ENCODE data around the gene TANGO2.

The TANGO2 gene

GRCh38 chr22:20028855-20029549 is 8.1 kb downstream of the TANGO2 start:
- DNase-seq: no peak

GRCh38 chr22:20029550-20030225 is 8.8 kb downstream of the TANGO2 start:
- no peak for DNase-seq

GRCh38 chr22:20031732-20032406 is 11.0 kb downstream of the TANGO2 start:
- no peak for DNase-seq

GRCh38 chr22:20032407-20032991 is 11.6 kb downstream of the TANGO2 start:
- DNase-seq: no peak

- DNase-seq: no peak
These were observed 12.3 kb downstream of the TANGO2 start for GRCh38 chr22:20033045-20033706.

- DNase-seq: no peak
These were observed 13.2 kb downstream of the TANGO2 start for GRCh38 chr22:20034143-20034542.

GRCh38 chr22:20035375-20036083 is 14.6 kb downstream of the TANGO2 start:
- DNase-seq: no peak

- no peak for DNase-seq
These were observed 15.2 kb downstream of the TANGO2 start for GRCh38 chr22:20036084-20036482.

GRCh38 chr22:20036535-20037392 is 15.9 kb downstream of the TANGO2 start:
- DNase-seq: no peak

GRCh38 chr22:20037419-20037818 is 16.5 kb downstream of the TANGO2 start:
- no peak for DNase-seq

- no peak for DNase-seq
These were observed 17.7 kb downstream of the TANGO2 start for GRCh38 chr22:20038574-20038973.

- DNase-seq: no peak
These were observed 18.9 kb downstream of the TANGO2 start for GRCh38 chr22:20039683-20040325.

- DNase-seq: no peak
These were observed 19.7 kb downstream of the TANGO2 start for GRCh38 chr22:20040327-20041200.

GRCh38 chr22:20043057-20043996 is 22.4 kb downstream of the TANGO2 start:
- no peak for DNase-seq

- DNase-seq: no peak
These were observed 23.1 kb downstream of the TANGO2 start for GRCh38 chr22:20043997-20044342.

- no peak for DNase-seq
These were observed 23.7 kb downstream of the TANGO2 start for GRCh38 chr22:20044495-20045151.

- DNase-seq: no peak
These were observed 25.8 kb downstream of the TANGO2 start for GRCh38 chr22:20046730-20047129.

GRCh38 chr22:20051927-20052308 is 31.0 kb downstream of the TANGO2 start:
- DNase-seq: no peak

All from hematopoietic multipotent progenitor cell treated with erythropoietin and hydrocortisone succinate and interleukin-3 and kit ligand, for 6 days (in vitro differentiated cells).